ENCODE data around the gene AOPEP.
"Not testable (repeated sequence)": the region's sequence is repeated elsewhere in the genome, so short reads cannot be mapped to it uniquely, and the experiment has no call there.

AOPEP gene

GRCh38 chr9:94921656-94922055 is 195.2 kb downstream of the AOPEP start:
- no peak for DNase-seq

GRCh38 chr9:94922098-94922607 is 195.7 kb downstream of the AOPEP start:
- DNase-seq, result no peak

- no peak for DNase-seq
Measured at GRCh38 chr9:94922691-94923107, 196.2 kb downstream of the AOPEP start.

- no peak for DNase-seq
Measured at GRCh38 chr9:94923326-94924089, 197.0 kb downstream of the AOPEP start.

- no peak for DNase-seq
Measured at GRCh38 chr9:94925751-94926430, 199.4 kb downstream of the AOPEP start.

GRCh38 chr9:94926431-94926800 is 199.9 kb downstream of the AOPEP start:
- DNase-seq, result no peak

- no peak for DNase-seq
Measured at GRCh38 chr9:94927048-94927761, 200.7 kb downstream of the AOPEP start.

- no peak for DNase-seq
Measured at GRCh38 chr9:94927762-94928670, 201.5 kb downstream of the AOPEP start.

GRCh38 chr9:94928691-94929368 is 202.3 kb downstream of the AOPEP start:
- DNase-seq, result no peak

- DNase-seq, result no peak
Measured at GRCh38 chr9:94929369-94929756, 202.9 kb downstream of the AOPEP start.

- DNase-seq, result no peak
Measured at GRCh38 chr9:94931036-94931633, 204.6 kb downstream of the AOPEP start.

- DNase-seq, result no peak
Measured at GRCh38 chr9:94931740-94932139, 205.2 kb downstream of the AOPEP start.

- no peak for DNase-seq
Measured at GRCh38 chr9:94932652-94933510, 206.4 kb downstream of the AOPEP start.

GRCh38 chr9:94933511-94933828 is 207.0 kb downstream of the AOPEP start:
- no peak for DNase-seq

- no peak for DNase-seq
Measured at GRCh38 chr9:94934816-94935328, 208.4 kb downstream of the AOPEP start.

- DNase-seq, result no peak
Measured at GRCh38 chr9:94935396-94935795, 208.9 kb downstream of the AOPEP start.

- no peak for DNase-seq
Measured at GRCh38 chr9:94936419-94936818, 209.9 kb downstream of the AOPEP start.

- DNase-seq, result no peak
Measured at GRCh38 chr9:94937214-94937903, 210.9 kb downstream of the AOPEP start.

GRCh38 chr9:94938384-94938783 is 211.9 kb downstream of the AOPEP start:
- no peak for DNase-seq

GRCh38 chr9:94940296-94940695 is 213.8 kb downstream of the AOPEP start:
- DNase-seq, result not testable (repeated sequence)

Measured in activated CD4-positive, alpha-beta T cell treated with anti-CD3 and anti-CD28 coated beads for 48 hours (primary cell).